Brain microvascular endothelial cell (primary cell): ENCODE measurements around the gene SPATA12.

ENCODE experiments used
- DNase-seq: peaks from one replicate; pipeline ENCODE4 v3.0.0-alpha.2; 2020
- H3K27ac ChIP-seq: fragments of 250-450 bp; sonication (Bioruptor Pico); 2 replicates; pipeline ENCODE4 v1.5.1; 2020; ENCODE audit warnings: mild to moderate bottlenecking, moderate library complexity
- H3K27me3 ChIP-seq: fragments of 250-450 bp; sonication (Bioruptor Pico); replicated peaks from 2 replicates; pipeline ENCODE4 v1.5.1; 2020; ENCODE audit warnings: mild to moderate bottlenecking
- H3K36me3 ChIP-seq: fragments of 250-450 bp; sonication (Bioruptor Pico); replicated peaks from 2 replicates; pipeline ENCODE4 v1.5.1; 2020; ENCODE audit warnings: mild to moderate bottlenecking
- H3K4me3 ChIP-seq: 2 replicates; pipeline ENCODE4 v1.5.1; 2011; ENCODE audit warnings: low read depth, mild to moderate bottlenecking, control low read depth, low read length, moderate library complexity
- CTCF ChIP-seq: IDR thresholded peaks from 2 replicates; pipeline ENCODE4 v1.5.1; 2011; ENCODE audit warnings: low read depth, mild to moderate bottlenecking, moderate library complexity, low read length, control low read depth, inconsistent platforms; ENCODE audit errors: missing control alignments
- in situ Hi-C: cut with HindIII; loops from 2 replicates; pipeline ENCODE4 v1.10.0; 2017; ENCODE audit warnings: low sequenced_read_pairs, low pct_ligation_motif_present

SPATA12 gene

GRCh38 chr3:57030721-57031120 lies 29.7 kb upstream of the SPATA12 start:
- DNase-seq = no peak

GRCh38 chr3:57031631-57032541 lies 28.6 kb upstream of the SPATA12 start:
- Histone ChIP-seq H3K27me3 (no peaks in the 10 kb centered on the region), H3K4me3 (no peak overlapping the region), H3K36me3 (no peaks in the 10 kb centered on the region), H3K27ac (no peak overlapping the region)
- no peak for TF ChIP-seq CTCF
- in situ Hi-C loops = no loop called here
- no peak for DNase-seq

More at GRCh38 chr3:57030721-57031120, 29.7 kb upstream of the SPATA12 start:
- Histone ChIP-seq H3K27ac (no peak overlapping the region), H3K27me3 (no peaks in the 10 kb centered on the region), H3K4me3 (no peak overlapping the region), H3K36me3 (no peaks in the 10 kb centered on the region)
- no peak for TF ChIP-seq CTCF
- in situ Hi-C loops = no loop called here

- H3K36me3 ChIP-seq = no peaks in the 10 kb centered on the region
- no peak for TF ChIP-seq CTCF
- DNase-seq = no peak
- H3K27ac ChIP-seq = no peak overlapping the region
- H3K27me3 ChIP-seq = no peaks in the 10 kb centered on the region
- H3K4me3 ChIP-seq = no peak overlapping the region
- in situ Hi-C loops = no loop called here
Measured at GRCh38 chr3:57036952-57037351, 23.5 kb upstream of the SPATA12 start.

- no peak for TF ChIP-seq CTCF
- Histone ChIP-seq H3K27ac (no peak overlapping the region), H3K36me3 (no peaks in the 10 kb centered on the region), H3K4me3 (no peak overlapping the region), H3K27me3 (no peaks in the 10 kb centered on the region)
- in situ Hi-C loops = no loop called here
- DNase-seq = no peak
Measured at GRCh38 chr3:57038466-57039164, 21.8 kb upstream of the SPATA12 start.

- Histone ChIP-seq H3K4me3 (no peak overlapping the region), H3K36me3 (no peaks in the 10 kb centered on the region), H3K27ac (no peak overlapping the region), H3K27me3 (no peaks in the 10 kb centered on the region)
- no peak for TF ChIP-seq CTCF
- in situ Hi-C loops = no loop called here
- DNase-seq = no peak
Measured at GRCh38 chr3:57041674-57042073, 18.8 kb upstream of the SPATA12 start.
